GM12801 (cell line): ENCODE results near the gene XCL1.

Source experiments
- CTCF ChIP-seq: IDR thresholded peaks from one replicate; pipeline ENCODE4 v1.5.1; 2011; ENCODE audit warnings: control low read depth; ENCODE audit not compliant: insufficient read length; ENCODE audit errors: extremely low read depth

The XCL1 gene

GRCh38 chr1:168552961-168553360, 23.4 kb upstream of the XCL1 start:
- TF ChIP-seq CTCF = no peak

- TF ChIP-seq CTCF = no peak
Measured at GRCh38 chr1:168553680-168554553, 22.5 kb upstream of the XCL1 start.

- no peak for TF ChIP-seq CTCF
Measured at GRCh38 chr1:168554603-168555483, 21.6 kb upstream of the XCL1 start.

- no peak for TF ChIP-seq CTCF
Measured at GRCh38 chr1:168555508-168556046, 20.8 kb upstream of the XCL1 start.

- TF ChIP-seq CTCF = no peak
Measured at GRCh38 chr1:168556647-168557046, 19.8 kb upstream of the XCL1 start.

- TF ChIP-seq CTCF = no peak
Measured at GRCh38 chr1:168560370-168560769, 16.0 kb upstream of the XCL1 start.

GRCh38 chr1:168561989-168562388, 14.4 kb upstream of the XCL1 start:
- TF ChIP-seq CTCF = no peak
